ENCODE data around the gene CRYGN. TPM values are rescaled to one million over a fixed set of nuclear protein-coding genes. Genes with fewer than 3 reads are reported as not detected.

Gene CRYGN
- total and polyA plus RNA-seq, 4 donors = under 0.01 to 0.02 TPM; not detected in 2

DNA sequence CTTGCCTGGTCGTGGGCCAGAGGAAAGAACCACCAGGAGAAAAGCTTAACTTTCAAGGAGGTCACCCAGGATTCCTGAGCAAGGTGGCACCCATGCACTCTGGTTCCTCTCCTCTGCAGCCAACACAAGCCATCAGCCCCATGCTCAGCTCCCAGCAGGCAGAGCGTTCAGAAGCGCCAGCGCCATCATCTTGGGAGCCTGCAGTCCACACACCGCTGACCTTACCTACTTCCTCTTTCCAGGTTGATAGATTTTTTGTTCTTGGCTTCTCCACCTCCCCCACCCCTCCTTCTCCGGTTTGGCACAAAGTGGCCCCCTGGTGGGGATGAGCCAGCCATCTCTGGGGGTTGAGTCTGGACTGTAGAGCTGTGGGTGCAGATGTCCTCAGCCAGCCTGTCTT, 28.4 kb downstream of the CRYGN start (continued):
- TF ChIP-seq, protein P1, sequence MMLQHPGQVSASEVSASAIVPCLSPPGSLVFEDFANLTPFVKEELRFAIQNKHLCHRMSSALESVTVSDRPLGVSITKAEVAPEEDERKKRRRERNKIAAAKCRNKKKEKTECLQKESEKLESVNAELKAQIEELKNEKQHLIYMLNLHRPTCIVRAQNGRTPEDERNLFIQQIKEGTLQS (IDR thresholded peaks at IDR 0.05) = no peak
- TF ChIP-seq EGR1 (IDR thresholded peaks at IDR 0.05; ENCODE audit: low read depth in 2 of 2) = no peak

GRCh38 chr7:151410405-151411390, 29.2 kb downstream of the CRYGN start:
- H3K9ac ChIP-seq (ENCODE audit: low read depth in 1 of 2, low read length in 2 of 2) = no peak overlapping the region
- no peak for TF ChIP-seq HNF4G (IDR thresholded peaks at IDR 0.05)
- H3K27ac ChIP-seq (ENCODE audit: low read depth in 1 of 2, low read length in 2 of 2) = no peak overlapping the region
- peaks cover 0 to 2% (median under 1%) of the 10 kb centered on the region in 4 donors for H3K27me3 ChIP-seq (ENCODE audit: control insufficient read depth in 4 of 4, insufficient read depth in 4 of 4, low read length in 3 of 4)
- no peak for DNase-seq (ENCODE audit: low spot score)
- H3K9me3 ChIP-seq (ENCODE audit: control insufficient read depth in 4 of 4, low read length in 3 of 4) = no peaks in the 10 kb centered on the region
- H3K36me3 ChIP-seq (ENCODE audit: control insufficient read depth in 4 of 4, insufficient read depth in 3 of 4, low read depth in 1 of 4, low read length in 3 of 4) = no peaks in the 10 kb centered on the region
- H3K4me3 ChIP-seq (ENCODE audit: low read depth in 1 of 3, low read length in 3 of 3) = peak overlapping the region in 1 of 3 donors; percentile 36
- WGBS = 30% methylated on average over 55 of the region's 55 CpGs
- peaks cover 2 to 18% (median 12%) of the 10 kb centered on the region in 4 donors for H3K4me1 ChIP-seq (ENCODE audit: control insufficient read depth in 4 of 4, insufficient read depth in 4 of 4, low read length in 3 of 4)

DNA sequence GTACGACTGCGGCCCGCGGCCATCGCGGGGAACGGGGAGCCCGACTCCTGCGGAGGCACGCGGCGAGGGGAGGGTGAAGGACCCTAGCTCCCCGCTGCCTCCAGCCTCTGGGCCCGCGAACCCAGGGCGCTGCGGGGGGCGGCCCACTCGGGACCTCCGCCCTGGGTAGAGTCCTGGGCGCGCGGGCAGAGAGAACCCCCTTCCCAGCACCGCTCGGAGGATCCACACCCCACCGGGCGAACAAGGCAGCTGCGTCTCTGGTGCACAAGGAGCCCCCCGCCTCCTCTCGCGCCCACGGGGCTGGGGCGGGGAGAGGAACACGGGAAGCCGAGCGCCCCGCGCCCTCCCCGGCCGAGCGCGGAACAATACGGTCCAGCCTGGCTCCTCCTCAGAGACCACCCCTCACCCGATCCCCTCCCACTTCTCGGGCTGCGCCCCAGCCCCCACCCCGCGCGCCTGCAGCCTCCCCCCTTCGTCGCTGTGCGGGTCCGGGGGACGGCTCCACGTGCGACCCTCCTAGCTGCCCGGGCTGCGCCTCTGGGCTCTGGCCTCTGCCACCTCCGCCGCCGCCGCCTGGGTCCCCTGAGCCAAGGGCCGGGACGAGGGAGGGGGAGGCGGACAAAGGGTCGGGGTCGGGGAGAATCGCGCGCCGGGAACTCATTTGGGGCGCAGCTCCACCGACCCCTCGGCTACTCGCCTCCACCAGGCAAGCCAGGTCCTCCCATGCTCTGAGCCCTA, 30.1 kb downstream of the CRYGN start, which contains the start of gene WDR86:
WDR86 (minus strand) TSS at position 372 of the 738 bp plus-strand sequence. CDS start 449 bp downstream, outside the sequence.
- Histone ChIP-seq H3K27ac (ENCODE audit: low read depth in 1 of 2, low read length in 2 of 2) (no peak within 1 kb of the TSS), H3K4me1 (ENCODE audit: control insufficient read depth in 4 of 4, insufficient read depth in 4 of 4, low read length in 3 of 4) (peaks cover 2 to 18% (median 12%) of the 10 kb centered on the region in 4 donors), H3K27me3 (ENCODE audit: control insufficient read depth in 4 of 4, insufficient read depth in 4 of 4, low read length in 3 of 4) (peaks cover 0 to 2% (median under 1%) of the 10 kb centered on the region in 4 donors), H3K4me3 (ENCODE audit: low read depth in 1 of 3, low read length in 3 of 3) (peak within 1 kb of the TSS in 1 of 3 donors; percentile 36), H3K36me3 (ENCODE audit: control insufficient read depth in 4 of 4, insufficient read depth in 3 of 4, low read depth in 1 of 4, low read length in 3 of 4) (no peaks in the 10 kb centered on the region), H3K9me3 (ENCODE audit: control insufficient read depth in 4 of 4, low read length in 3 of 4) (no peaks in the 10 kb centered on the region), H3K9ac (ENCODE audit: low read depth in 1 of 2, low read length in 2 of 2) (no peak within 1 kb of the TSS)
- TF ChIP-seq FOXA2 (IDR thresholded peaks at IDR 0.05) (no peak), JUND (IDR thresholded peaks at IDR 0.05) (no peak), TAF1 (conservative IDR thresholded peaks at IDR 0.05) (no peak), EGR1 (IDR thresholded peaks at IDR 0.05; ENCODE audit: low read depth in 2 of 2) (no peak), RXRA (IDR thresholded peaks at IDR 0.05) (no peak), MAX (IDR thresholded peaks at IDR 0.05) (no peak), HNF4A (conservative IDR thresholded peaks at IDR 0.05) (no peak), GABPA (IDR thresholded peaks at IDR 0.05 in 1 of 2, conservative IDR thresholded peaks at IDR 0.05 in 1 of 2) (no peak), NR2F2 (IDR thresholded peaks at IDR 0.05) (no peak), FOXA1 (IDR thresholded peaks at IDR 0.05) (no peak), SP1 (IDR thresholded peaks at IDR 0.05) (no peak), HNF4G (IDR thresholded peaks at IDR 0.05) (no peak), RAD21 (IDR thresholded peaks at IDR 0.05) (no peak)
- TF ChIP-seq, protein P1 (IDR thresholded peaks at IDR 0.05) = no peak
- TF ChIP-seq, protein P2, sequence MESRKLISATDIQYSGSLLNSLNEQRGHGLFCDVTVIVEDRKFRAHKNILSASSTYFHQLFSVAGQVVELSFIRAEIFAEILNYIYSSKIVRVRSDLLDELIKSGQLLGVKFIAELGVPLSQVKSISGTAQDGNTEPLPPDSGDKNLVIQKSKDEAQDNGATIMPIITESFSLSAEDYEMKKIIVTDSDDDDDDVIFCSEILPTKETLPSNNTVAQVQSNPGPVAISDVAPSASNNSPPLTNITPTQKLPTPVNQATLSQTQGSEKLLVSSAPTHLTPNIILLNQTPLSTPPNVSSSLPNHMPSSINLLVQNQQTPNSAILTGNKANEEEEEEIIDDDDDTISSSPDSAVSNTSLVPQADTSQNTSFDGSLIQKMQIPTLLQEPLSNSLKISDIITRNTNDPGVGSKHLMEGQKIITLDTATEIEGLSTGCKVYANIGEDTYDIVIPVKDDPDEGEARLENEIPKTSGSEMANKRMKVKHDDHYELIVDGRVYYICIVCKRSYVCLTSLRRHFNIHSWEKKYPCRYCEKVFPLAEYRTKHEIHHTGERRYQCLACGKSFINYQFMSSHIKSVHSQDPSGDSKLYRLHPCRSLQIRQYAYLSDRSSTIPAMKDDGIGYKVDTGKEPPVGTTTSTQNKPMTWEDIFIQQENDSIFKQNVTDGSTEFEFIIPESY (IDR thresholded peaks at IDR 0.05) = no peak
- TF ChIP-seq, protein P3, sequence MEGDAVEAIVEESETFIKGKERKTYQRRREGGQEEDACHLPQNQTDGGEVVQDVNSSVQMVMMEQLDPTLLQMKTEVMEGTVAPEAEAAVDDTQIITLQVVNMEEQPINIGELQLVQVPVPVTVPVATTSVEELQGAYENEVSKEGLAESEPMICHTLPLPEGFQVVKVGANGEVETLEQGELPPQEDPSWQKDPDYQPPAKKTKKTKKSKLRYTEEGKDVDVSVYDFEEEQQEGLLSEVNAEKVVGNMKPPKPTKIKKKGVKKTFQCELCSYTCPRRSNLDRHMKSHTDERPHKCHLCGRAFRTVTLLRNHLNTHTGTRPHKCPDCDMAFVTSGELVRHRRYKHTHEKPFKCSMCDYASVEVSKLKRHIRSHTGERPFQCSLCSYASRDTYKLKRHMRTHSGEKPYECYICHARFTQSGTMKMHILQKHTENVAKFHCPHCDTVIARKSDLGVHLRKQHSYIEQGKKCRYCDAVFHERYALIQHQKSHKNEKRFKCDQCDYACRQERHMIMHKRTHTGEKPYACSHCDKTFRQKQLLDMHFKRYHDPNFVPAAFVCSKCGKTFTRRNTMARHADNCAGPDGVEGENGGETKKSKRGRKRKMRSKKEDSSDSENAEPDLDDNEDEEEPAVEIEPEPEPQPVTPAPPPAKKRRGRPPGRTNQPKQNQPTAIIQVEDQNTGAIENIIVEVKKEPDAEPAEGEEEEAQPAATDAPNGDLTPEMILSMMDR (IDR thresholded peaks at IDR 0.05; ENCODE audit: low read depth, low read length, missing input control) = no peak
- TF ChIP-seq, protein P4, sequence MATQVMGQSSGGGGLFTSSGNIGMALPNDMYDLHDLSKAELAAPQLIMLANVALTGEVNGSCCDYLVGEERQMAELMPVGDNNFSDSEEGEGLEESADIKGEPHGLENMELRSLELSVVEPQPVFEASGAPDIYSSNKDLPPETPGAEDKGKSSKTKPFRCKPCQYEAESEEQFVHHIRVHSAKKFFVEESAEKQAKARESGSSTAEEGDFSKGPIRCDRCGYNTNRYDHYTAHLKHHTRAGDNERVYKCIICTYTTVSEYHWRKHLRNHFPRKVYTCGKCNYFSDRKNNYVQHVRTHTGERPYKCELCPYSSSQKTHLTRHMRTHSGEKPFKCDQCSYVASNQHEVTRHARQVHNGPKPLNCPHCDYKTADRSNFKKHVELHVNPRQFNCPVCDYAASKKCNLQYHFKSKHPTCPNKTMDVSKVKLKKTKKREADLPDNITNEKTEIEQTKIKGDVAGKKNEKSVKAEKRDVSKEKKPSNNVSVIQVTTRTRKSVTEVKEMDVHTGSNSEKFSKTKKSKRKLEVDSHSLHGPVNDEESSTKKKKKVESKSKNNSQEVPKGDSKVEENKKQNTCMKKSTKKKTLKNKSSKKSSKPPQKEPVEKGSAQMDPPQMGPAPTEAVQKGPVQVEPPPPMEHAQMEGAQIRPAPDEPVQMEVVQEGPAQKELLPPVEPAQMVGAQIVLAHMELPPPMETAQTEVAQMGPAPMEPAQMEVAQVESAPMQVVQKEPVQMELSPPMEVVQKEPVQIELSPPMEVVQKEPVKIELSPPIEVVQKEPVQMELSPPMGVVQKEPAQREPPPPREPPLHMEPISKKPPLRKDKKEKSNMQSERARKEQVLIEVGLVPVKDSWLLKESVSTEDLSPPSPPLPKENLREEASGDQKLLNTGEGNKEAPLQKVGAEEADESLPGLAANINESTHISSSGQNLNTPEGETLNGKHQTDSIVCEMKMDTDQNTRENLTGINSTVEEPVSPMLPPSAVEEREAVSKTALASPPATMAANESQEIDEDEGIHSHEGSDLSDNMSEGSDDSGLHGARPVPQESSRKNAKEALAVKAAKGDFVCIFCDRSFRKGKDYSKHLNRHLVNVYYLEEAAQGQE (IDR thresholded peaks at IDR 0.05) = no peak
- no peak for DNase-seq (ENCODE audit: low spot score)
- 4% methylated on average over 75 of the region's 75 CpGs for WGBS

All from liver (tissue), 9 donors.